Lower leg skin (tissue), 3 donors: Measurements from ENCODE around the gene TOR4A.

ENCODE experiments used
- CTCF ChIP-seq, 3 donors: fragments of 450-650 bp; IDR thresholded peaks; one replicate each; pipeline ENCODE4 v1.5.1; 2016; ENCODE audit warnings: antibody characterized with exemption in 3 of 3, mild to moderate bottlenecking in 3 of 3, moderate library complexity in 2 of 3
- POLR2A ChIP-seq, 2 donors: fragments of 450-650 bp; IDR thresholded peaks; one replicate each; pipeline ENCODE4 v1.6.1; 2016 to 2017; ENCODE audit warnings: antibody characterized with exemption in 2 of 2, mild to moderate bottlenecking in 1 of 2, moderate library complexity in 1 of 2

DNA sequence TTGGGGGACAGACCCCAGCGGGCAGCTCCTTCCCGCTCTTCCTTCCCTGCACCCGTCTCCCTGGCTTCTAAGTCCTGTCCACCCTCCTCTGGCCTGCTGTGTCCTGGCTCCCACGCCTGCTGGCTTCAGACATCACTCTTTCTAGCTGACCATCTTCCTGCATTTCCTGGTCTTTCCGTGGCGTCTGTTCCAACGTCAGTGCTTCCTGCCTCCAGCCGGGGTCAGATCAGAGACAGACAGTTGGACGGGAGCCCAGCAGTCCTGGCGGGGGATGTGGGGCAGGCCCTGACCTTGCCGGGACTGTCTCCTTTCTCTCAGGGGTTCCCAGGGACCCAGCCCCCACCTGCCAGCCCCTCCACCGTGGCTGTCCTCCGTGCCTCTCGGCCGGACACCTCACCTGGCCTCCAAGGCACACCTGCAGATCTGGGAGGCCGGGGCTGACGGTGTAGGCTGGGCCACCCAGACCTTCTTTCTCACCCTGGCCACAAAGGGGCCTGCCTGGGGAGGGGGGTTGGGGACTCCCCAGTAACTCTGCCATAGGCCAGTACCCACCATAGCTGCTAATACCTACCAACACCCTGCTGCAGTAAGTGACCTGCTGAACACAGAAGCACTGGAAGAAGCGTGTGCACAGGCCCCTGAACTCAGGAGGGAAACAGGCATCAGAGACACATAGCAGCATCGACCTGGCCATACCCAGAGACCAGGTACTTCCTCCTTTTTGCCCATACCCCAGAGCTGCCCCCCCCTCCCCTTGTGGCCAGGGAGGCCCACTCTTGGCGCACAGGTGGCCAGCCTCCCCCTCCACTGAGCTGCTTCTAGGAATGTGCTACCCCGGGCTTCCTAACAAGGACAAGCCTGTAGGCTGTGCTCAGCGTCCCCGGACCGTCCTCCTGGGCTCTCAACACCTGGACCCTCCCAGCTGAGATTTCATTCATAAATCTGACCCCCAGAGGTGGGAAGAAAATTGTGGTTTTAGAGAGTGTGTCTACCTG, 19.4 kb downstream of the TOR4A start:
- no peak for TF ChIP-seq CTCF (IDR thresholded peaks at IDR 0.05)
- no peak for TF ChIP-seq POLR2A (IDR thresholded peaks at IDR 0.05)
